C4-2B (cell line): Measurements from ENCODE around the gene SMIM1.

Experiments used
- H3K27ac ChIP-seq: fragments of 450-650 bp; 2 replicates; pipeline ENCODE4 v1.5.1; 2017
- CTCF ChIP-seq: fragments of 450-650 bp; conservative IDR thresholded peaks from 2 replicates; pipeline ENCODE4 v1.5.1; 2017; ENCODE audit warnings: mild to moderate bottlenecking
- ZFX ChIP-seq: fragments of 450-650 bp; IDR thresholded peaks from 2 replicates; pipeline ENCODE4 v1.6.1; 2017

SMIM1 gene

GRCh38 chr1:3749512-3749911 is 23.0 kb upstream of the SMIM1 start:
- no peak overlapping the region for H3K27ac ChIP-seq
- TF ChIP-seq CTCF (no peak), ZFX (no peak)

GRCh38 chr1:3750741-3751140 is 21.8 kb upstream of the SMIM1 start:
- H3K27ac ChIP-seq: no peak overlapping the region
- TF ChIP-seq ZFX (no peak), CTCF (no peak)

GRCh38 chr1:3752400-3752945 is 20.1 kb upstream of the SMIM1 start, which contains the start of gene CCDC27:
TSS of gene CCDC27 (plus strand) at chr1:3752450. CDS start at chr1:3752482, 32 bp downstream.
- H3K27ac ChIP-seq: no peak within 1 kb of the TSS
- TF ChIP-seq ZFX (no peak), CTCF (no peak)

GRCh38 chr1:3753656-3754454 is 18.7 kb upstream of the SMIM1 start:
- H3K27ac ChIP-seq: no peak overlapping the region
- TF ChIP-seq CTCF: no peak
- no peak for TF ChIP-seq ZFX

DNA sequence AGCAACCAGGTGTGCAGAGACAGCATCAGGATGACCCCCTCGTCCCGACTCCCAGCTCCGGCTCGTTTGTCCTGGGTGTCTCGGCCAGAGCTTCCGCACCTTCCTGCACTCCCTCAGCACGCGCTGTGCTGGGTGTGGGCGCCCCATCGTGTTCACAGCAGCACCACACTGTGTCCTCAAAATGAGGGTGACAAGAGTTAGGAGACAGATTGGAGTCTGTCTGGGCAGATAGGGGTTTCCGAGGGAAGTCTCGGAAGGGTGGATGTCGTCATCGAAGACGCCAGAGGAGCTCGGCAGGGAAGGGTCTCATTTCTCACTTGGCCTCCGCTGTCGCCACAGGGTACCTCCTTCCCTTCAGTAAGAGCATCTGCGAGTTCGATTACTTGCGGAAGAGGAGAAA is 16.2 kb upstream of the SMIM1 start:
- H3K27ac ChIP-seq: no peak overlapping the region
- no peak for TF ChIP-seq ZFX
- no peak for TF ChIP-seq CTCF

- TF ChIP-seq CTCF (no peak), ZFX (no peak)
- H3K27ac ChIP-seq: no peak overlapping the region
Observed at GRCh38 chr1:3759164-3759563, 13.4 kb upstream of the SMIM1 start.

GRCh38 chr1:3759796-3760195 is 12.8 kb upstream of the SMIM1 start:
- H3K27ac ChIP-seq: no peak overlapping the region
- TF ChIP-seq CTCF (no peak), ZFX (no peak)
